ENCODE results near the gene RBM45.

DNA sequence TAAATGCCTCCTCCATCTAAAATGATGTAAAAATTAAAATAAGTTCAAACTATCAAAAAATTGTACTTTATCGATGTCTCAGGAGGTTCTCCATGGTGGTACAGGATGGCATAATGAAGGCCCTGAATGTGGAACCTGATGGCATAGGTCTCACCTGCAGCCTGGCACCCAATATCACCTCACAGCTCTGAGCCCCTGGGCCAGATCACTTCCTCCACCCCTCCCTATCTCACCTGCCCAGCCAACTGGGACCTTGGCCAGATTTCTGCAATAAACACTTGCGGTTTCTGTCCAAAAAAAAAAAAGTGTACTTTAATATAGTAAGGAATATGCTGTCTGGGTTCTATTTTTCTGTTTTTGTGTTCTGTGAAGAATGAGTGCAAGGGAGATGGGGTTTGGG lies 6.7 kb upstream of the RBM45 start:
- TF ChIP-seq, protein P1, sequence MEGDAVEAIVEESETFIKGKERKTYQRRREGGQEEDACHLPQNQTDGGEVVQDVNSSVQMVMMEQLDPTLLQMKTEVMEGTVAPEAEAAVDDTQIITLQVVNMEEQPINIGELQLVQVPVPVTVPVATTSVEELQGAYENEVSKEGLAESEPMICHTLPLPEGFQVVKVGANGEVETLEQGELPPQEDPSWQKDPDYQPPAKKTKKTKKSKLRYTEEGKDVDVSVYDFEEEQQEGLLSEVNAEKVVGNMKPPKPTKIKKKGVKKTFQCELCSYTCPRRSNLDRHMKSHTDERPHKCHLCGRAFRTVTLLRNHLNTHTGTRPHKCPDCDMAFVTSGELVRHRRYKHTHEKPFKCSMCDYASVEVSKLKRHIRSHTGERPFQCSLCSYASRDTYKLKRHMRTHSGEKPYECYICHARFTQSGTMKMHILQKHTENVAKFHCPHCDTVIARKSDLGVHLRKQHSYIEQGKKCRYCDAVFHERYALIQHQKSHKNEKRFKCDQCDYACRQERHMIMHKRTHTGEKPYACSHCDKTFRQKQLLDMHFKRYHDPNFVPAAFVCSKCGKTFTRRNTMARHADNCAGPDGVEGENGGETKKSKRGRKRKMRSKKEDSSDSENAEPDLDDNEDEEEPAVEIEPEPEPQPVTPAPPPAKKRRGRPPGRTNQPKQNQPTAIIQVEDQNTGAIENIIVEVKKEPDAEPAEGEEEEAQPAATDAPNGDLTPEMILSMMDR (IDR thresholded peaks at IDR 0.05) = no peak
- TF ChIP-seq POLR2A (IDR thresholded peaks at IDR 0.05) = no peak

Measured in adrenal gland (tissue), 5 donors.